Activated CD4-positive, alpha-beta T cell treated with anti-CD3 and anti-CD28 coated beads, Interleukin-2, amount 50 U/mL, for 16 hours (primary cell): ENCODE results near the gene HOGA1.
A peak's percentile ranks its signal among the peaks of the same experiment; 100 is the strongest.
"Not testable (repeated sequence)": the region's sequence is repeated elsewhere in the genome, so short reads cannot be mapped to it uniquely, and the experiment has no call there.

Experiments
- DNase-seq: peaks from one replicate; pipeline ENCODE4 v3.0.0-alpha.2; 2020

HOGA1 gene

DNA sequence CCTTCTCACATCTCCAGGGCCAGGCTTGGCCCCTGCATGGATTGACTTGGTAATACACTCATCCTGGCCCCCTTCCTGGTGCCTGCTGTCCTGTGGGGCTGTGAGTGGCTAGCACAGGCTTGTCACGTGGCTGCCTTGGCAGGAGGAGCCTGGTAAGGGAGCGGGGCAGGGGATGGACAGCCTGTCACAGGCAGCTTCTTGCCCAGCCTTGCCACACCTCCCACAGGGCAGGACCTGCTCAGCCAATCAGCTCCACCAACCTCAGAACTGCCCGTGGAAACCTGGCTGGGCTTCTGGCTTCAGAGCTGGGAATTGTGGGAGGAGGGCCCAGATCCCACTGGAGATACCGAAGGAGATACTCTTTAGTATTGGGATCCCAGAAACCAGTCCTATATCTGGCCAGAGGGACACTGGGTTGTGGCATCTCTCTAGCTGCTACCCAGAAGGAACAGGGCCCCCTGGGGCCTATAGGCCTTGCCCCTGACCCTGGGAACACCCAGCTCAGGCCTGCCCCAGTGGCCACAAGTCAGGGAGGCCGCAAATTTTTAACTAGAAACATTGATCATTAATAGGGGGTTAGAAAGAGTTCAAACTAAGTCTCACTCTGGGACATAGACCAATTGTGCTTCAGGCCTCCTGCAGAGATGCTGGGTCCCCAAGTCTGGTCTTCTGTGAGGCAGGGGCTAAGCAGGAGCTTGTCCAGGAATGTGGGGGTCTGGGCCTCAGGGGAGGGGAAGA lies at the start of gene HOGA1:
Gene HOGA1, plus strand, starts transcription at position 330 of the 738 bp plus-strand sequence. Its CDS starts 315 bp downstream, at position 645.
- no peak for DNase-seq

DNA sequence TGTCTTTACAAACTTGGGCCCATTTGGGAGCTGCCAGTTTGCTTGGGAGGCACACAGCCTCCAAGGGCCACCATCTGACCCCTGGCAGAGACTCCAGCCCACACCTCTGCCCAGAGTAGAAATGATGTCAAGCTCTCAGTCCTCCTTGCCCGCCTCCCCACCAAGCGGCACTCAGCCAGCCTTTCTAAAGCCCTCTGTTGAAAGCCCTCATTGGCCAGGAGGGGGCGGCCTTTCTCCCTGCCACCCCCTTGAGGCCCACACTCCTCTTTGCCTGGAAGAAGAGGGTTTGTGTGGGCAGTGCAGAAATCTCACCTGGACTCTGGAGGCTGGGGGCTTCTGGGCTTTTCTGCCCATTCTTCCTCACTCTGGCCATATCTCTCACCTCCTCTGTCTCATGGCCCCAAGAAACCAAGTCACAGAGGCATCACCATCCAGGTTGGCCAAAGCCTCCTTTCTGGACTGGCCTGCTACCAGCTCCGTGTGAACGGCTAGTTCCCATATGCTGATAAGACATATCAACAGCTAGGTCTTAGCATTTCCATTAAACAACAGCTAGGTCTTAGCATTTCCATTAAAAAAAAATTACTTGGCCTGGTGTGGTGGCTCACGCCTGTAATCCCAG lies 49.3 kb upstream of the HOGA1 start:
- peak; percentile 47 for DNase-seq

- no peak for DNase-seq
These were observed 46.9 kb upstream of the HOGA1 start for GRCh38 chr10:97537186-97537869.

DNA sequence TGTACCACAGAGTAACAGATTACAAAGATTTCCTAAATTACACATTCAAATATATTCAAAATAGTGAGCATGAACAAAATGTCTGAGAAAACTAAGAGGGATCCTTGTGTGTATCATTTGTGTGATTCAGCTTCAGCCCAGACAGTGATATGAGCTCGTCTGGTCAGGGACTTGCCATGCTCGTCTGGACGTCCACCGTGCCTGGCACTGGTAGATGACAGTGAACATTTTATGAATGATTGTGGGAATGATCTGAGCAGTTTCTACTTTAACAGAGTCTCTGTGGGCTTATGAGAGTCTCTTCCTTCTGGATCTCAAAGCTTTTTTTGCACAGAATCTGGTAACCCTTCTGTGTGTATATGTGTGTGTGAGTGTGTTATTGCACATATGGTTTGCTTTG lies 45.8 kb upstream of the HOGA1 start:
- DNase-seq: no peak

- no peak for DNase-seq
These were observed 45.4 kb upstream of the HOGA1 start for GRCh38 chr10:97538839-97539238.

DNA sequence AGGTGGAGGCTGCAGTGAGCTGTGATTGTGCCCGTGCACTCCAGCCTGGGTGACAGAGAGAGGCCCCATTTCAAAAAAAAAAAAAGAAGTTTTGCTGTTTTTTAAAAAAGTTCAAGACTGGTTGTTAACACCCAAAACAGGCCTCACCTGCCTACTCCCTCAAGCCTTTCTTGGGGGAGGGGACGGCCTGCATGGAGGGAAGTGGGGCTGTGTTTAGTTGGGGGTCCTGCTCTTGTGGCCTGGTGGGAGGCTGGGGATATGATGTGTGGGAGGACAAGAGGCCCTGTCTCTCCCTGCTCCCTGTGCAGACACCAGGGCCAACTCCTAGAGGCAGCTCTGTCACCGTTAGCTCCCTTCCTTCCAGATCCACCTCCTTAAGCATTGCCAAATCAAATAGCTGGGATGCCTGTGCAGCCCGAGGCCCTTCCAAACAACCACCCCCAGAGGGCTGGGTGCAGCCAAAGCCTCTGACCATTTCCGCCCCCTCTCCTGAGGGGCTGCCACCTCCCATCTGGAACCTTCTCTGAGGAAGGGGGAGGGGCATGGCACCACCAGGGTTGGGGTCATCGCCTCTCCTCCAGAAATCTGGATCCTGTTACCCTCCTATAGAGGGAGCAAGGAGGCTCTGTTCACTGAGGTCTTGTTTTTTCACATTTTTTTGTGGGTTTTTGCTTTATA lies 44.5 kb upstream of the HOGA1 start:
- DNase-seq: no peak

DNA sequence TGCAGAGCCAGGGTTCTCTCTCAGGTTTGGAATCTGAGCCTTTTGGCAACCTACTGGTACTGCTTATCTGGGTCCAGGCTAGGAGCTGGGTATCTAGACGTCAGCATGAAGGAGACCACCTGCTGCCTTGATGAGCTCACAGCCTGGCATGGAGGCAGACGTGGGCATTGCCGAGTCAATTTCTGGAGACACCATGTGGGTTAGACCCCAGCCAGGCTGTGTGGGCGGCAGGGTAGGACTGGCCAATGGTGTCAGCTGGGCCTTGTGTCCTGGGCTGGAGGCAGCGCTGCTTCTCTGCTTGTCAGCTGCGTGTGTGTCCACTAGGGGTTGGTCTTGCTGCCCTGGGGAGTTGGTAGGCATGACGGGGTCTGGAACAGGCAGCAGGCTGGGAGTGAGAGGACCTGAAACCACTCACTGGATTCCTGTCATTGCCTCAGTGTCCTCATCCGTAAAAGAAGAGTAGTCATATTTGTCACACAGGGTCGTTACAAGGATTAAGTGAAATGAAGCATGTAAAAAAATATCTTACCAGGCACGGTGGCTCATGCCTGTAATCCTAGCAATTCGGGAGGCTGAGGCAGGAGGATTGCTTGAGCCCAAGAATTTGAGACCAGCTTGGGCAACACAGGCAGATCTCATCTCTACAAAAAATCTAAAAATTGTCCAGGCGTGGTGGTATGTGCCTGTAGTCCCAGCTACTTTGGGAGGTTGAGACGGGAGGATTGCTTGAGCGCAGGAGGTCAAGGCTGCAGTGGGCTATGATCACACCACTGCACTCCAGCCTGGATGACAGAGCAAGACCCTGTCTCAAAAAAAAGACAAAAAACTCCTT lies 43.3 kb upstream of the HOGA1 start:
- DNase-seq: no peak

DNA sequence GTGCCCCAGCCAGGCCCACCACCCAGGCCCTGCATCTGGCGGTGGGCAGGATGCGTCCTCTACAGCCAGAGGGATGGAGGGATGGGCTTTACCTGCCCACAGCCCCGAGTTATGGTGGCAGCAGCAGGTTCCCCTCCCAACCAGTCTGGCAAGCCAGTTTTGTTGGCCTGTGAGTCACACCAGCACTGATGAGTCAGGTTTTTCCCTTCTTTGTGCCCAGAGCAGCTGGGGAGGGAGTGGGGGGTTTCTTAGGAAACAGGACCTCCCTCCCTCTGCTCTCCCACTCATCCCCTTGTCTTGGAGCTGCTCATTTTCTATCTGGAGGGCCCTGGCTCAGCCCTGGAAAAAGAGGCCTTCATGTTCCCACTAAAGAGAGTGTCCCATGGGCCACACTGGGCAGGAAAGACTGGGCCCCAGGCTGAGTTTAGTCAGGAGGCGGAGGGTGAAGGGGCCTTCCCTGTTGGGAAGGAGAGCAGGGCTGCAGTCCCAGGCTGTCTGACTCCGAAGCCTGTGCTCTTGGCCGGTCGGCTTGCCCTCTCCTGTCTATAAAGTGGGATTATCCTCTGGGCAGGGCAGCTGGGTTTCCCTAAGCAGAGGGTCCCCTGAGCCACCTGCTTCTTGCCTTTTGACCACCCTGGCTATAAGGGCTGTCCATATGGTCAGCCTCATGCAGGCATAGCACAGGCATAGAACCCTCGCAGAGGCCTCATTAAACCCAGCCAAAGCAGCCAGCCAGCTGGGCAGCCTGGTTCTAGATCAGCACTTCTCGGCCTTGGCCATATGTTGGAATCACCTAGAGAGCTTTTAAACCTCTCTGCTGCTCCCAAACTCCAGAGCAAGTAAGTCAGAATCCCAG lies 41.8 kb upstream of the HOGA1 start:
- peak; percentile 63 for DNase-seq

GRCh38 chr10:97543025-97543546 lies 41.1 kb upstream of the HOGA1 start:
- DNase-seq: peak; percentile 85

- DNase-seq: no peak
These were observed 37.5 kb upstream of the HOGA1 start for GRCh38 chr10:97546456-97547270.

DNA sequence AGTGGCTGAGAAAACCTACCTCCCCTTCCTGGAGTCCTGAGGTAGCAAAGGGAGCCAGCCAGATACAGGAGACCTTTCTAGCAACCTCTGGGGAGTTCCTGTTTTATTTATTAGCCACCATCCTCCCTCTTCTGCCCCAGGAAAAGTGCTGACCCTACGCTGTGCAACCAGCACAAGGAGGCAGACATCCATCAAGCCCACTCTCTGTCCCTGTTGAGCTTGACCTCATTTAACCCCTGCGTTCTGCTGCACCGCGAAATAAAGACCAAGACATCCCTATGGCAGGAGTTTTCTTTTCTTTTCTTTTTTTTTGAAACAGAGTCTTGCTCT lies 37.0 kb upstream of the HOGA1 start:
- no peak for DNase-seq

DNA sequence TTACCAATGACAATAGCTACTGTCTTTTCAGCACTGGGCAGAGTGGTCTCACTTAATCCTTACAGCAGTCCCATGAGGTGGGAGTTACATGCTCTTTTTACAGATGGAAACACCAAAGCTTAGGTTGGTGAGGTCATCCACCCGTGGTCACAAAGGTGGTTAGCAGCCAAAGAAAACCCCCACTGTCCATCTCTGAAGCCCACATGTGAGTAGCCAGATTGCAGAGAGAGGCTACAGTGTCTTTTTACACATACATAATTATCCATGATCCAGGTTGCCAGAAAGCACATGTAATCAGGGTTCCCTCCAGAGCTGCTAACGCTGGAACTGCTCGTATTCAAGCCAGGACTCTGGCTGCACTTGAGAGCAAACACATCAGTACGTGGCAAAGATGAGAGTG lies 36.2 kb upstream of the HOGA1 start:
- no peak for DNase-seq

GRCh38 chr10:97548828-97549455 lies 35.2 kb upstream of the HOGA1 start:
- DNase-seq: no peak

GRCh38 chr10:97549587-97550322 lies 34.4 kb upstream of the HOGA1 start:
- no peak for DNase-seq

- no peak for DNase-seq
These were observed 33.6 kb upstream of the HOGA1 start for GRCh38 chr10:97550336-97551149.

- DNase-seq: no peak
These were observed 32.9 kb upstream of the HOGA1 start for GRCh38 chr10:97551271-97551670.

GRCh38 chr10:97553575-97554031 lies 30.6 kb upstream of the HOGA1 start:
- DNase-seq: peak; percentile 71

DNA sequence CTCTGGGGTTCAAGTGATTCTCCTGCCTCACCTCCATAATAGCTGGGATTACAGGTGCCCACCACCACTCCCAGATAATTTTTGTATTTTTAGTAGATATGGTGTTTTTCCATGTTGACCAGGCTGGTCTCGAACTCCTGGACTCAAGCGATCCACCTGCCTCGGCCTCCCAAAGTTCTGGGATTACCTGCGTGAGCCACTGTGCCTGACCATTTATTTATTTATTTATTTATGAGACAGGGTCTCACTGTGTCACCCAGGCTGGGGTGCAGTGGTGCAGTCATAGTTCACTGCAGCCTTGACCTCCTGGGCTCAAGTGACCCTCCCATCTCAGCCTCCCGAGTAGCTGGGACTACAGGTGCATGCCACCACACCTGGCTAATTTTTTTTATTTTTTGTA lies 29.9 kb upstream of the HOGA1 start:
- DNase-seq: not testable (repeated sequence)
